A673 (cell line): ENCODE results near the gene RAPGEF4.

Experiments
- CTCF ChIP-seq: fragments of 300-800, 200-600 bp; sonication (generic); conservative IDR thresholded peaks from 2 replicates; pipeline ENCODE4 v1.5.1; 2017; ENCODE audit warnings: low read depth, mild to moderate bottlenecking, antibody characterized with exemption, low read length, moderate library complexity, mixed read lengths
- EZH2 ChIP-seq: fragments of 200-600 bp; sonication (generic); IDR thresholded peaks from 2 replicates; pipeline ENCODE4 v1.6.1; 2017; ENCODE audit warnings: borderline replicate concordance, low read depth, mild to moderate bottlenecking, mixed read lengths, antibody characterized with exemption, low read length; ENCODE audit not compliant: poor library complexity, severe bottlenecking

- TF ChIP-seq EZH2, result no peak
- TF ChIP-seq CTCF, result no peak
These were observed 142.6 kb downstream of the RAPGEF4 start for GRCh38 chr2:172878260-172878659.
